ENCODE measurements around the gene PHOSPHO2.

The PHOSPHO2 gene

GRCh38 chr2:169729274-169729605, 35.0 kb downstream of the PHOSPHO2 start:
- Histone ChIP-seq H3K4me1 (ENCODE audit: low read length) (no peaks in the 10 kb centered on the region), H2AFZ (ENCODE audit: low read length) (no peak overlapping the region), H3K9me3 (replicated peaks; ENCODE audit: insufficient read depth, low read length) (no peaks in the 10 kb centered on the region), H3K9ac (ENCODE audit: low read length) (no peak overlapping the region), H4K20me1 (ENCODE audit: insufficient read depth, low read length) (no peaks in the 10 kb centered on the region), H3K27ac (ENCODE audit: low read length) (no peak overlapping the region), H3K36me3 (replicated peaks; ENCODE audit: insufficient read depth, low read length) (no peaks in the 10 kb centered on the region), H3K27me3 (replicated peaks; ENCODE audit: insufficient read depth, low read length) (no peaks in the 10 kb centered on the region), H3K4me2 (ENCODE audit: low read depth, low read length) (no peak overlapping the region), H3F3A (ENCODE audit: insufficient read depth, low read length) (no peaks in the 10 kb centered on the region), H3K4me3 (ENCODE audit: low read length) (no peak overlapping the region), H3K79me2 (ENCODE audit: low read length) (no peaks in the 10 kb centered on the region), H3K9me2 (replicated peaks; ENCODE audit: insufficient read depth, low read length) (no peaks in the 10 kb centered on the region)
- TF ChIP-seq EZH2 (optimal IDR thresholded peaks at IDR 0.05; ENCODE audit: low read depth, low read length): no peak
- no peak for TF ChIP-seq EZH2phosphoT487 (IDR thresholded peaks at IDR 0.05; ENCODE audit: low read length)
- DNase-seq: no peak

DNA sequence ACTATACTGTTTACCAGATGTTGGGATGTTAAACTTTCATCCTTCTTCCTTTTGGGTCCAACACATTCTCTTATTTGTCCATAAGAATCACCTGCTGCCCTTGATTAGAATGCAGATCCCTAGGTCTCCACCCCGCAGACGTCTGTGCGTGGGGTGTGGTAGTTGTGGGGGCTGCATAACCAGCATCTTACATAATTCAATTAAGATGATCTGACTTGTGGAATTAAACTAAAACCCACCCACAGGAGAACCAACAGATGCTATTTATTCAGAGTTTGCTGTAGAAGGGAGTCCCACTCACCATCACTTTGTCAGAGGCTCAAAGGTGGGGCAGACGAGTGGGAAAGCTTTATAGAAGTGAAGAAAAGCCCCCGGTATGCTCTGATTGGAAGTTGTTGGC, 37.8 kb downstream of the PHOSPHO2 start:
- H3K36me3 ChIP-seq (replicated peaks; ENCODE audit: insufficient read depth, low read length): no peaks in the 10 kb centered on the region
- H2AFZ ChIP-seq (ENCODE audit: low read length): no peak overlapping the region
- H3K4me2 ChIP-seq (ENCODE audit: low read depth, low read length): no peak overlapping the region

DNA sequence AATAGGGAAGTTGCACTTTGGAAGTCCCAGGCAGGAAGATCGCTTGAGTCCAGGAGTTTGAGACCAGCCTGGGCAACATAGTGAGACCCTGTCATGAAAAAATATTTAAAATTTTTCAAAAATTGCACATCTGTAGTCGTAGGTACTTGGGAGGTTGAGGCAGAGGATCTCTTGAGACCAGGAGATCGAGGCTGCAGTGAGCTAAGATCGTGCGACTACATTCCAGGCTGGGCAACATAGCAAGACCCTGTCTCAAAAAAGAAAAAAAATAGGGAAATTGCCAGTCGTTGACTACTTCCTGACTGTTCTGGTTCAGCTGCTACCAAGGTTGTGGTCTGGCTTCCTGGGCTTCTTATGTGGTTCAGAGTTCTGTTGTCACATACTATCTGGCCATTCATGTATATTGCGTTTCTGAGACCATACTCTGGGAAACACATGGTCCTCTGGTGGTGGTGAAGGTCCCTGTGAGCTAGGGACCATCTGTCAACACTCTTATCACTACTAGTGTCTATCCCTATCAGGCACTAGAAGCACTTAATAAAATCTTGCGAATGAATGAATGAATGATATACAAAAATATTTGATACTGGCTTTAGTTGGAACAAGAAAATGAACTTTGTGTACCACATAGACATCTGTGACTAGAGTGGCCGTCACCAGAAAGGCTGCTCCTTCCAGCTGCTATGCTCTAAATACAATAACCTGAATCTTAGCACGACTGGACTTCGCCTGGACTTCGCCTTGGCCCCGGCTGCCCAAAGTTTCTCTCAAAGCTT, 38.5 kb downstream of the PHOSPHO2 start:
- Histone ChIP-seq H4K20me1 (ENCODE audit: insufficient read depth, low read length) (no peaks in the 10 kb centered on the region), H3K9ac (ENCODE audit: low read length) (no peak overlapping the region), H3K4me2 (ENCODE audit: low read depth, low read length) (peak overlapping the region; percentile 69; the same call in 1 of the 2 replicates), H3K79me2 (ENCODE audit: low read length) (no peaks in the 10 kb centered on the region), H3K27me3 (replicated peaks; ENCODE audit: insufficient read depth, low read length) (no peaks in the 10 kb centered on the region), H3K4me3 (ENCODE audit: low read length) (no peak overlapping the region), H2AFZ (ENCODE audit: low read length) (peak overlapping the region; percentile 78), H3K36me3 (replicated peaks; ENCODE audit: insufficient read depth, low read length) (no peaks in the 10 kb centered on the region), H3K27ac (ENCODE audit: low read length) (no peak overlapping the region), H3K9me2 (replicated peaks; ENCODE audit: insufficient read depth, low read length) (no peaks in the 10 kb centered on the region), H3K9me3 (replicated peaks; ENCODE audit: insufficient read depth, low read length) (no peaks in the 10 kb centered on the region), H3F3A (ENCODE audit: insufficient read depth, low read length) (no peaks in the 10 kb centered on the region), H3K4me1 (ENCODE audit: low read length) (no peaks in the 10 kb centered on the region)
- TF ChIP-seq EZH2 (optimal IDR thresholded peaks at IDR 0.05; ENCODE audit: low read depth, low read length): no peak
- TF ChIP-seq EZH2phosphoT487 (IDR thresholded peaks at IDR 0.05; ENCODE audit: low read length): no peak
- no peak for TF ChIP-seq CTCF (IDR thresholded peaks at IDR 0.05; ENCODE audit: low read length)
- no peak for DNase-seq

More for the DNA sequence above, 37.8 kb downstream of the PHOSPHO2 start:
- no peaks in the 10 kb centered on the region for H3K79me2 ChIP-seq (ENCODE audit: low read length)
- H3K9ac ChIP-seq (ENCODE audit: low read length): no peak overlapping the region
- no peaks in the 10 kb centered on the region for H3K9me3 ChIP-seq (replicated peaks; ENCODE audit: insufficient read depth, low read length)
- no peaks in the 10 kb centered on the region for H3F3A ChIP-seq (ENCODE audit: insufficient read depth, low read length)
- no peak overlapping the region for H3K4me3 ChIP-seq (ENCODE audit: low read length)
- H3K27me3 ChIP-seq (replicated peaks; ENCODE audit: insufficient read depth, low read length): no peaks in the 10 kb centered on the region
- DNase-seq: no peak
- TF ChIP-seq CTCF (IDR thresholded peaks at IDR 0.05; ENCODE audit: low read length): no peak
- no peak for TF ChIP-seq EZH2 (optimal IDR thresholded peaks at IDR 0.05; ENCODE audit: low read depth, low read length)
- no peaks in the 10 kb centered on the region for H3K4me1 ChIP-seq (ENCODE audit: low read length)
- no peaks in the 10 kb centered on the region for H4K20me1 ChIP-seq (ENCODE audit: insufficient read depth, low read length)
- H3K9me2 ChIP-seq (replicated peaks; ENCODE audit: insufficient read depth, low read length): no peaks in the 10 kb centered on the region
- H3K27ac ChIP-seq (ENCODE audit: low read length): no peak overlapping the region
